ENCODE measurements around the gene NFATC2.

- TF ChIP-seq CREB1 (IDR thresholded peaks at IDR 0.05; ENCODE audit: low read depth) (no peak), MAX (IDR thresholded peaks at IDR 0.05) (no peak), EP300 (IDR thresholded peaks at IDR 0.05; ENCODE audit: borderline replicate concordance) (no peak), YY1 (IDR thresholded peaks at IDR 0.05; ENCODE audit: low read depth) (no peak), TAF1 (IDR thresholded peaks at IDR 0.05; ENCODE audit: low read depth) (no peak), RAD21 (IDR thresholded peaks at IDR 0.05; ENCODE audit: low read depth) (no peak), REST (IDR thresholded peaks at IDR 0.05; ENCODE audit: low read depth) (no peak)
Observed at GRCh38 chr20:51383891-51384510, 158.5 kb downstream of the NFATC2 start.
